HG03460 (cell line): ENCODE data around the gene NAPB.
A peak's percentile ranks its signal among the peaks of the same experiment; 100 is the strongest.
"Not testable (repeated sequence)": the region's sequence is repeated elsewhere in the genome, so short reads cannot be mapped to it uniquely, and the experiment has no call there.

Source experiments
- ATAC-seq: cut with Tn5 transposase; IDR thresholded peaks from one replicate; pipeline ENCODE4 v1.9.1; 2021; ENCODE audit not compliant: unreplicated experiment

NAPB gene

DNA sequence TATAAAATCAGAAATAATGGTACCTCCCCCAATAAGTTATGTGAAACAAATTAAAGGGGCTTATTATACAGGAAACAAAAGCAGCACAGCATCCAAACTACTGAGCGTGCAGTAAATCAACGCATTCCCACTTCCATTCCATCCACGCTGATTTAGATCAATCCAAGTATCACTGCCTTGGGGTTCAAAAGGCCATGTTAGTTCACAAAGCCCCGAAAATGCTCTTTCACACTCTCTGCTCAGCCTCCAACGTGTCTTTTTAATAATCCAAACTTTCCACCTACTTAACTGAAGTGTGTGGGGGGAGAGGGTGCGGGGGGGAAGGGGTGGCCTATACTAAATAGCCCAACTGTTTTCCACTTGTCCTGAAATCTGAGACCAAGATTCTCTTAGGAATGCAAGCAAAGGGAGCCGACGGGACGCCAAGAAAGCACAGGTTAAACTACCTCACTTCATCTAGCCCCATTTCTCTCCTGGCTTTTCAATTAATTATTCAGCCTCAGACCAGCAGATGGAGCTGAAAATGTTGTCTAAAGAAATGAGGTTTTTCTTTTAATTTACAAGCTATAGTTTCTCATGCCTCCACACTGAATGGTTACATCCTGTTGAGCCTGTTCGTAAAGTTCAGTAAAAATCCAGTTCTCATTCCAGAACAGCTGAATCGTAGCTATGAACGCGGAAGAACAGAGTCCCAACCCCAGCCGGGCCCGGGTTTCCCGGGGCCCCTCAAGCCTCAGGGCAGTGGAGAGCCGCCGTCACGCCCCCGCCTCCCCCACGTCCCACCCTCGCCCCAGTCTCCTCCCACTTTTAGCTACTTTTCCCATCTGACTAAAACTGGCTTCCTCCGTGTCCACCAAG, 71.7 kb downstream of the NAPB start:
- peak; percentile 27 for ATAC-seq

DNA sequence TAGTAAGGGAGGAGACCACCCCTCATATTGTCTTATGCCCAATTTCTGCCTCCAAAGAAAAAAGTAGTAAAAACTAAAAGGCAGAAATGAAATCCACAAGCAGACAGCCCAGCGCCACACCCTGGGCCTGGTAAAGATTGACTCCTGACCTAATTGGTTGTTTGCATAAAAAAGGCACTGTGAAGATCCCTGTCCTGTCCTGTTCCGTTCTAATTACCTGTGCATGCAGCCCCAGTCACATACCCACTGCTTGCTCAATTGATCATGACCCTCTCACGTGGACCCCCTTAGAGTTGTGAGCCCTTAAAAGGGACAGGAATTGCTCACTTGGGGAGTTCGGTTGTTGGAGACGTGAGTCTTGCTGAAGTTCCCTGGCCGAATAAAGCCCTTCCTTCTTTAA, 72.8 kb downstream of the NAPB start:
- not testable (repeated sequence) for ATAC-seq

DNA sequence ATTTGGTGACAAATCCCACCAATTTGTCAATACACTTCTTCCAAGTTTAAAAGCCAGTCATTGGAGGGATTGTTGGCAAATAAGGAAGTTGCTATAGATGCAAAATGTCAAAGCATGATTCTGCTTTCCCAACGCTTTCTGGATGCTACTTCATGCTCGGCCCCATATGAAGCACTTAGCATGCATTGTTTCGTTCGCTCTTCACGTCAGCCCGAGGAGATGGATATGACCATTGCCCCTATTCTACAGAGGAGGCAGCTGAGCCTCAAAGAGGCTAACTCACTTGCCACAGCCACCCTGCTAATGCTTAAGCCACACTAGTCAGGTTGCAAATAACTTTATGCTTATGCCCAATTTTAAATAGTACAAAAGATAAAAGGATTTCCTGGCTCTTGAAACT, 73.5 kb downstream of the NAPB start:
- no peak for ATAC-seq

GRCh38 chr20:23346002-23346401, 75.3 kb downstream of the NAPB start:
- no peak for ATAC-seq

GRCh38 chr20:23344336-23344735, 77.0 kb downstream of the NAPB start:
- no peak for ATAC-seq

- ATAC-seq: no peak
Observed at GRCh38 chr20:23343590-23343989, 77.7 kb downstream of the NAPB start.

GRCh38 chr20:23341073-23341472, 80.2 kb downstream of the NAPB start:
- no peak for ATAC-seq

DNA sequence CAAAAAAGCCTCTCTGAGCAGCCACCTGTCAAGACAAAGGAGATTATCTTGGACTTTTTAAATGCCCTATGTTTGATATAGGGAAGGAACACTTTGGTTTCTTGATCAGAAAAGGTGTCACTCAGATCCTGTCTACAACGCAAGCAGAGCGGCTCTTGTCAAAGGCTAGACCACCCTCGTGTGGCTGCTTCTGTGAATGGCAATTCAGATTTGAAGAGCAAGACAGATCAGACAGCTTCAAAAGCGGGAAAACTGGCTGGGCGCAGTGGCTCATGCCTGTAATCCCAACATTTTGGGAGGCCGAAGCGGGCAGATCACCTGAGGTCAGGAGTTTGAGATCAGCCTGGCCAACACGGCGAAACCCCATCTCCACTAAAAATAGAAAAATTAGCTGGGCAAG, 80.8 kb downstream of the NAPB start:
- ATAC-seq: no peak

- ATAC-seq: no peak
Observed at GRCh38 chr20:23339986-23340385, 81.3 kb downstream of the NAPB start.

DNA sequence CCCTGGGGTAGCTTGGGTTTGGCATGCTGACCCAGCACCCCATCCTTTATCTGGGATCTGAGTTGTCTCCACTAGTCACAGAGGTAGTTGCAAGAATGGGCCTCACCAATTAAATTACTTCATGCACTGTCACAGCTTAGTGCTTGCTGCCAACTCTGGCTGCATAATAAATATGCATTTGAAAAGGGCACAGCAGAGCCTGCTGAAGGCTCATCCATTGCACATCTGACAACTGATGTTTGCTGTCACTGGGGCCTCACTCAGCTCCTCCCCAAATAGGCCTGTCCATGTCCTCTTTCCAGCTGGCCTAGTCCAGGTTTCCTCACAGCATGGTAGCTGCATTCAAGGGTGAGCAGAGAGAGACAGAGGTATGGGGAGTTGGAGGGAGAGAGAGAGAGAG, 84.0 kb downstream of the NAPB start:
- ATAC-seq: no peak

GRCh38 chr20:23336476-23336875, 84.8 kb downstream of the NAPB start:
- no peak for ATAC-seq

GRCh38 chr20:23335521-23335920, 85.8 kb downstream of the NAPB start:
- no peak for ATAC-seq

DNA sequence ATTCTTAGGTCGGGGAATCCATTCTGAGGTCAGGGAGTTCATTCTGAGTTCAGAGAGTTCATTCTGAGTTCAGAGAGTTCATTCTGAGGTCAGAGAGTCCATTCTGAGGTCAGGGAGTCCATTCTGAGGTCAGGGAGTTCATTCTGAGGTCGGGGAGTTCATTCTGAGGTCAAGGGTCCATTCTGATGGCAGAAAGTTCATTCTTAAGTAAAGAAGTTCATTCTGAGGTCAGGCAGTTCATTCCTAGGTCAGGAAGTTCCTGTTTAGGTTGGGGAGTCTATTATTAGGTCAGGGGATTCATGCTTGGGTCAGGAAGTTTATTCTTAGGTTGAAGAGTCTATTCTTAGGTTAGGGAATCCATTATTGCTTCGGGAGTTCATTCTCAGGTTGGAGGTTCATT, 87.2 kb downstream of the NAPB start:
- ATAC-seq: no peak

DNA sequence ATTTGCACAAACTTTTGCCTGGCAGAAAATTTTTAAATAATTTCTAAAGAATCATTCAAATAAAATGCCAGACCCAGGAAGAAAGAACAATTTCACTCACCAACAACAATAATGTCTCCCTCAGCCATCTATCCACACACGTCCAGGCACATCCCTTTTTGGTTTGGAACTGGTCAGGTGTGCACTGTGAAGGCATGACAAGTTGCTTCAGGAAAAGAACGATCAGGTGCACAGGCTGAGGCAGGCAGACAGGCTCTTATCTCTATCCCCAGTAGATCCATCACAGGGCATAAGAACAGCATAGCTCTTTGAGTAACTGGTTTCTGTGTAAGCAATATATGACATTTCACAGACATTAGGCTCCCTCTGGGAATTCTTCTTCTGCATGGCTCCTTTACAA, 88.8 kb downstream of the NAPB start:
- ATAC-seq: no peak

DNA sequence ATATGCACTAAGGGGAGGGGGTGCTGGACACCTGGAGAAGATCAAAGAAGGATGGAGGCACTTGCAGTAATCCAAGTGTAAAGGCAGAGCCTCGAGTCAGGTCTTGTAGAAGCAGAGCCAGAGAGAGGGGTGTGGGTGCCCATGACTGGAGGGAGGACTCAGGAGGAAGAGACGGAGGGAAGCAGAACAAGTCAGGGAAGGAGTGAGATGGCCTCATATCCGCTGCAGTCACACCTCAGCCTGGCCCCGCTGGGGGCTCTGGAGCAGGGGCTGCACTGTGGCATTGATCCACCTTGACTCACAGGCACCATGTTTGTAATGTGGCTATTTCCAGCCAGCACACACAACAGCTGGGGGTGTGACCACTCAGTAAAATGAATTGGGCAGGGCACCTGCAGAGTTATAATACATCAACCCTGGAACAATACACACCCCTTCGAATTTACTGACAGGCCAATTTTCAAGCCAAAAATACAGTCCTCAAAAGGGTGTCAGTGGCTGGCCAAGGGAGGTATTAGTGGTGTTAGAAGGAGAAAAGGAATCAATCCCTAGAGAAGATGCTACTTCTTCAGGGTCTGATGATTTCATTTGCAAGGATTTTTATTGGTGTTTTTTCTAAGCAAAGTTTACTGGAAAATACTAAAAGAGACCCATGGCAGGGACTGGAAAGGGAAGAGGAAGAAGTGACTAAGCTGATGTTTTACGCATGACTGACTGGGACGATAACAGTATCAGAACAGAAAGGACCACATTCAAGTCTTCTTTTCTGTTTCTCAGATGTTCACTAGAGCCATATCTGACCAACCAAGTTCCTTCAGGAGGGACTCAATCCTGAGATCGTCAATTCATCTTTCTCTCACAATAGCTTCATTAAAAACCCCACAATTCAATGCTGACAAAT, 89.6 kb downstream of the NAPB start:
- no peak for ATAC-seq

DNA sequence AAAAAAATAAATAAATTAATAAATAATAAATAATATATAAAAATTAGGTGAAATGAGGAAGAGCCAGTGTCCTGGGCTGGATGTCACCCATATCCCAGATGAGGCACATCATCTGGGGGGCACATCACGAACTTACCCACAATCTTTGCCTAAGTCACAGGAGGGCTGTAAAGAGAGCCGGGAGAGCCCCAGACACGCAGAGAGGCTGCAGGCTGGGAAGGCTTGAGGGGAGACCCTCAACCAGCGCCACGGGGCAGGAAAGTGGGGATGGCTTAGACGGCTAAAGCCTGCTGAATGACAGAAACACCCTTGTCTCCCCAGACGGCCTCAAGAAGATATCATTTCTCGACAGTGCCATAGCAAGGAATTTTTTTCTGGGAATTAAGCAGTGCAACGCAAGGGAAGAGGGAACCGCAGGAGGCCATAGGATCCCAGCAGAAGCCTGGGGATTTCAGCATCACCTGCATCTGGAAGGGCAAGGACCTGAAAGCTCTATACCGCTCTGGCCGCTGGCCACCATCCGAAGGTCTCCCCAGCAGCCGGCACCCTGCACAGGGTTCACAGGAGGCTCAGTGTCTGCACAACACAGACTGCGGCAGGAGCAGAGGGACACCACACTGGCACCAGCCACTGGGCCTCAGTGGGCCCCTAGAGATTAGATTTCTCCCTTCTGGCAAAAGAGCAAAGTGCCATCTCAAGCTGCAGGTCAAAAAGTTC, 93.5 kb downstream of the NAPB start:
- ATAC-seq: no peak

DNA sequence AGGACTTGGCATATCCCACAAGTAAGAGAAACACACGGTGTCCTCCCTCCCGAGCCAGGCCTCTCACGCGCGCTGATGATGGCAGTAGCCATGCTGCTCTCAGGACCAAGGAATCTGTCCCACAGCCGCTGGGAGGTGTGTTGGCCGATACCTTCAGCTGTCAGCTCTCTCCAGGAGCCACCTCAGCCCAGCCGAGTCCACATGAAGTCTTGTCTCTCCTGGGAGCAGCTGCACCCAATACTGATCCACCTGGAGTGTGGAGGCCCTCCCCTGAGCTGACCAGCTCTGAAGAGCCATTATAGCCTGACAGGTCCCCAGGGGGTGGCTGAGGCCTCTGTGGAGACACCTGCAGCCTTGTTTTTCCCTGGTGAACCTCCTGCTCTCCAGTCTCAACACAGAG, 94.5 kb downstream of the NAPB start:
- no peak for ATAC-seq

DNA sequence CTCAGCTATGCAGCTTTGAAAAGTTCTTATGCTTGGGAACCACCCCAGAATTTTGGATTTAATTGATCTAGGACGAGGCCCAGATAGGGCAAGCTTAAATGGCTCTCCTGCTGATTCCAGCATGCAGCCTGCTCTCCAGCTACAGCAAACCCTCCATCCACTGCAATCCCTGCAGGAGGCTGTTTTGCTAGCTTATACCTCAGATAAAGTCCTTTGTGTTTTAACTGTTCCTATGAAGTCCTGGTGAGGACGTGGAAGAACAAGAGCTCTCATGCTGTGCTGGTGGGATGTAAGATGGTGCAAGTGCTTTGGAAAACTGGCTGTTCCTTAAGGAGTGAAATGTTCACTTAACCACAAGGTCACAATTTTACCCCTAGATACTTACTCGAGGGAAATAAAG, 96.2 kb downstream of the NAPB start:
- ATAC-seq: no peak
